GM21528 (cell line): ENCODE results near the gene RHBDL2.
"Not testable (repeated sequence)": the region's sequence is repeated elsewhere in the genome, so short reads cannot be mapped to it uniquely, and the experiment has no call there.

Experiments
- ATAC-seq: cut with Tn5 transposase; IDR thresholded peaks from one replicate; pipeline ENCODE4 v1.9.1; 2021; ENCODE audit warnings: mild to moderate bottlenecking, moderate library complexity; ENCODE audit not compliant: unreplicated experiment, low FRiP score

Gene RHBDL2

DNA sequence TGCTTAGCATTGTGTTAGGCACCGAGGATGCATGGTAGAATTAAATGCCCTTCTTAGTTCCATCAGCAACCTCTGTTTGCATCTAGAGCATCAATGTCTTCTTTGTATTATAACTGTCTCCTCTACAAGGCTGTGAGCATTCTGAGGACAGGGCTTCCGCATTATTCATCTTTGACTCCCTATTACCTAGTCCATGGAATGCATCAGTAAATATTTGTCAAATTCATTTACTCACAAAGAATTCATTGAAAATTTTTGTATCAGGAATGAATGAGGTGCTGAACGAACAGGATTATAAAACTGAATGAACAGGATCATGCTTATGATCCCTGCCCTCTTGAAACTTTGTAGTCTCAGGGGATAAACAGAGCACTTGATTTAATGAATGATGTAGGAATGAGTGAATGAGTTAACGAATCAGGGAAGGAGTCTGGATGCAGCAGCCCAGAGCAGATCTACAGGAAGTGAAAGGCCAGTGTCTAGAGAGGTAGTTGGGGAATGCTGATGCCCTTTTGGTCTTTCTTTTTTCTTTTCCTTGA lies 2.8 kb downstream of the RHBDL2 start:
- no peak for ATAC-seq

DNA sequence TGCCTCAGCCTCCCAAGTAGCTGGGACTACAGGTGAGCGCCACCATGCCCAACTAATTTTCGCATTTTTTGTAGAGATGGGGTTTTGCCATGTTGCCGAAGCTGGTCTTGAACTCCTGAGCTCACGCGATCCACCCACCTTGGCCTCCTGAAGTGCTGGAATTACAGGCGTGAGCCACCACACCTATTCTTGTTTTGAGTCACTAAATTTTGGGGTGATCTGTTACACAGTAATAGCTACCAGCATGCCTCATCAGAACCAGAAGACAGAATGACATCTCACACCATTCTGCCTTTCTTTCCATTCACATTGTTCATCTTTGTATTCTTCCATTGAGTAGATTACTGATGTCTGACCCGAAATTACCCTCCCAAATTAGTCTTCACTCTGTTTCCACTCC lies 9.1 kb downstream of the RHBDL2 start:
- no peak for ATAC-seq

GRCh38 chr1:38929476-38929875 lies 12.2 kb downstream of the RHBDL2 start:
- no peak for ATAC-seq

GRCh38 chr1:38929054-38929453 lies 12.6 kb downstream of the RHBDL2 start:
- ATAC-seq, result no peak

DNA sequence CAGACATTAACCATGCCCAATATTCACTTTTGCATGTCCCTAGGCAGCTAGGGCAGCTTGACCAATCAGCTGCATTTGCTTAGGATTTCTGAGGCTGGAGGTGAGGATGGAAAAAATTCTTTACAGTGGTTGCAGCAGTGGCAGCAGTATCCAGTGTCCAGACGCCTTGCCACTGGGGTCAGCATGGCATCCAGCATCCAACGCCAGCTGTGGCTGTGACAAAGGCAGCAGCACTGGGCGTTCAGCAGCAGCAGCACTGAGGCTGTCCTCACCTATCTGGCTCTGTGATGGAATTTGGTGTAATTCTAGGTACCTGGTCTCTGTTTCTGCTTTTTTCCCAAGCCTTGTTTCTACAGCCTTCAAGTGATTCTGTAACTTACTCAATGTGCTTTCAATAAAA lies 15.5 kb downstream of the RHBDL2 start:
- no peak for ATAC-seq

DNA sequence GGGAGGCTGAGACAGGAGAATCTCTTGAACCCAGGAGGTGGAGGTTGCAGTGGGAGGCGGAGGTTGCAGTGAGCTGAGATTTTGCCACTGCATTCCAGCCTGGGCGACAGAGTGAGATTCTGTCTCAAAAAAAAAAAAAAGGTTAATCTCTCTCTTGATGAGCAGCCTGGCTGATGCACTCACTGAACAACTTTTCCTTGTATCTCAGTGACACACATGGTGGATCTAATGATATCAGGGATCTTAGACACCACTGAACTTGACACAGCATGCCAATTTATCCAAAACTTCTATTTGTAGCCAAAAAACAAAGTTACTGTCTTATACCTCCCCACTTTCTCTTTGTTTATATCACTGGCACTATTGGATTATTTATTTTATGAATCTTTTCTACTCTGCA lies 16.2 kb downstream of the RHBDL2 start:
- ATAC-seq, result no peak

- ATAC-seq, result no peak
Observed at GRCh38 chr1:38923607-38924006, 18.0 kb downstream of the RHBDL2 start.

GRCh38 chr1:38919130-38919529 lies 22.5 kb downstream of the RHBDL2 start:
- no peak for ATAC-seq

DNA sequence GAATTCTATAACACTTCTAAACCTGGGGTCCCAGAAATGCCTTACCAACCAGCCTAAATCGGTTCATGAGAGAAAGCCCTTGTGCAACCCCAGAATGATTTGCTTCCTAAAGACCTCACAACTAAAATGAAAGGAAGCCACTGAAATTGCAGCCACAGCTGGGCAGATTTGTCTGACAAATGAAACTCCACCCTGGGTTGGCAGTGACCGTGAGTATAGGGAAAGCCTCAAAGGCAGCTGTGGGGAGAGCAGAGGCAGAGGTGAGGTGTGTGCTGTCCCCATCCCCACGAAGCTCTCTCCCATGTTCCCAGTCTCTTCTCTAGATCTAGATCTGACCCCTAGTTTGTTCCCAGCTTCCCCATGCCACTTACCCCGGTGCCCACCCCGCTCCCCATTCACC lies 23.1 kb downstream of the RHBDL2 start:
- no peak for ATAC-seq

- no peak for ATAC-seq
Observed at GRCh38 chr1:38917772-38918171, 23.9 kb downstream of the RHBDL2 start.

DNA sequence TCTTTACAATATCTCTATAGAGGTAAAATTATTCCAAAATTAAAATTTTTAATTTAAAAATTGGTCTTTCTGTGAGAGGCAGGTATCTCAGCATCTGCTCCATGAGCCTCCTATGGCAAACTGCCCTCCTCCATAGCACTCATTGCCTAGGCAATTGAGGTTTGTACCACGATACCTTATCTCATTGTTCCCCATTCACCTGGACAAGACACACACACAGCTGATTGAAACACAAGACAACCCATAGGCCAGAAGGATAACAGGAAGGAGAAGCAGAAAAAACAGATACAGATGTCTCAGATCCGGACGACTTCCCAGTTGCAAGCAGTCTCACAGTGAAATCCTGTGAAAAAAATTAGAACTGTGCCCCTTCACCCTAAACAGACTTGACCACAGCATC lies 24.3 kb downstream of the RHBDL2 start:
- ATAC-seq, result no peak

GRCh38 chr1:38915352-38915948 lies 26.2 kb downstream of the RHBDL2 start:
- ATAC-seq, result no peak

- ATAC-seq, result not testable (repeated sequence)
Observed at GRCh38 chr1:38914908-38915307, 26.7 kb downstream of the RHBDL2 start.

GRCh38 chr1:38908821-38909220 lies 32.8 kb downstream of the RHBDL2 start:
- ATAC-seq, result no peak

DNA sequence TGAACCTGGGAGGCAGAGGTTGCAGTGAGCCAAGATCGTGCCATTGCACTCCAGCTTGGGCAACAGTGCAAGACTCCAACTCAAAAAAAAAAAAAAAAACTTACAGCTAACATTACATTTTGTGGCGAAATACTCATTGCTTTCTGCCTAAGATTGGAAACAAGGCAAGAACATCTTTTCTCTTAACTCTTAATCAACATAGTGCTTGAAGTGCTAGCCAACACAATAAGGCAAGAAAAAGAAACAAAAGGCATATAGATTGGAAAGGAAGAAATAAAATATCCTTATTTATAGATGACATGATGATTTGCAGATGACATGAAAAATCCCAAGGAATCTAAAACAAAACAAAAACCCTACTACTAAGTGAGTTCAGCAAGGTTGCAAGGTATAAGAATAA lies 35.6 kb downstream of the RHBDL2 start:
- ATAC-seq, result no peak

GRCh38 chr1:38899560-38899959 lies 42.1 kb downstream of the RHBDL2 start:
- ATAC-seq, result no peak

DNA sequence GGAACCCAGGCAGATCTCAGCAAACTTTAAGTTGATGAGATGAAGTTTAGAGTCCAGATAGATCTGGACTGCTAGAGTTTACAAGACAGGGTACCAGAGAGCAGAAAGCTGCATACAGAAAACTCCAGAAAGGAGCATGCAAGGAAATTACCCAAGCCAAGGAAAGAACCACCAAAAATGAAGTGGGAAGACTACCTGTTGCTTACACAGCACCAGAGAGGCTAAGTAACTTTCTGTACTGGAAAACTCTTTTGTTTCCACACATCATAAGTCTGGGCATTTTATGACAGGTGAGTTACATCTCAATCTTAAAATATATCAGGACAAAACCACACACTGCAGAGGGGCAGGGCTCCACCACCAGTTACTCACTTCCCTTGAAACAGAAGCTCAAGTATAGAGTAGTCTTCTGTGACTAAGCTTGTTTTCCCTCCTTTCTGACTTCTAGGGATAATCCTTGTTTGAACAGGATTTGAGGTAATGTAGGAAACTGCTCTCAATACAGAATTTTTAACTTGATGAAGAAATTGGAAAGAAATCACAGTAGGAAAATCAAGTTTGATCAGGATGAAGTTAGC lies 42.9 kb downstream of the RHBDL2 start:
- no peak for ATAC-seq

DNA sequence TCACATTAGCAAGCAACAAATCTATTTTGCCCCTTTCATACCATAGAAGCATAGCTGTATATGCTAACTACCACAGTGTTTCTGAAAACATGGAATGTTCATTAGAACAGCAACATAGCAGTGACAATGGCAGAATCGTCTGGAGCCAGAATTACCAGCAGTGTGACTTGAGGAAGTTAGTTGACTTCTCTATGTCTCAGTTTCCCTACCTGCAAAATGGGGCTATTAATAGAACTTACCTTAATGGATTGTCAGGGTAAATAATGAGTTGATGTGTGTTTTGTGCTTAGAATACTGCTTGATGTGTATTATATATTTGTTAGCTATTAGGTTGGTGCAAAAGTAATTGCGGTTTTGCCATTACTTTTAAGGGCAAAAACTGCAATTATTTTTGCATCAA lies 45.5 kb downstream of the RHBDL2 start:
- no peak for ATAC-seq

DNA sequence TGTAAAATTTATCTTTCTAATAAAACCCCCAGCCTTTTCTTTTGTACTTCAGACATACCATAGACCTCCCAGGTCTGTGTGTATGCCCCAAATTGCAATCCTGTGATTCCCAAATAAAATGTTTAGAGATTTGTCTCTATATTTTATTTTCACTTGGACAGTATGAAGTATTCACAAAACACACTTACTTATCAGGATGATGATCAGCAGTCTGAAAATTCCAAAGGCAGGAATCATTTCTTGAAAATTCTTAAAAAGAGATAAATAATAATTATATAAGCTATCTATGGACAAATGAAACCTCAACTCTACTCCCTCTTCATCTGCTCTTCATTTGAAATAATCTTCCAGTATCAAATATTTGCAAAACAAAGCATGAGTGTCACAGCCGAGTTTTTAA lies 48.7 kb downstream of the RHBDL2 start:
- ATAC-seq, result no peak

GRCh38 chr1:38891753-38892152 lies 49.9 kb downstream of the RHBDL2 start:
- no peak for ATAC-seq

GRCh38 chr1:38889589-38889988 lies 52.0 kb downstream of the RHBDL2 start:
- ATAC-seq, result no peak
